Suppressor macrophage treated with lipopolysaccharide for 4 hours (primary cell): ENCODE measurements around the gene CIB4.

ENCODE experiments used
- DNase-seq: peaks from one replicate; pipeline ENCODE4 v3.0.0-alpha.2; 2020

Gene CIB4

GRCh38 chr2:26540961-26541360, 100.2 kb downstream of the CIB4 start:
- DNase-seq = no peak

DNA sequence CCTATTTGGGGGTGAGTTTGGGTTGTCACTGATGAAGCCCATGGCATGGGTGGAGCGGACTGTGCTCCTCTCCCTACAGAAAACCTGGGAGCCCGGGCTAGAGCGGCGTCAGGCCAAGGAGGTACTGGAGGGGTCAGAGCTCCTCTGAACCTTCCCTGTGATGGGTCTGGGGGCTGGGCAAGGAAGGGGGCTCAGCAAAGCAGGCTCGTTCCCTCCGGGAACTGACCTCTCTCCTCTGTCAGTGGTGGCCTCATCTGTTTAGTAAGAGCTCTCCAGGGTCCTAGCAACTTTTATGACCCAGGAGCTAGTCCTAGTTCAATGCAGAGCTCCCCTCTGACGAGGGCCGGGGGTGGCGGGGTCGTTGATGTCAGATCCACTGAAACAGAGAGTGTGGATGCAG, 100.9 kb downstream of the CIB4 start:
- DNase-seq = no peak

GRCh38 chr2:26537826-26538475, 103.2 kb downstream of the CIB4 start:
- DNase-seq = no peak

DNA sequence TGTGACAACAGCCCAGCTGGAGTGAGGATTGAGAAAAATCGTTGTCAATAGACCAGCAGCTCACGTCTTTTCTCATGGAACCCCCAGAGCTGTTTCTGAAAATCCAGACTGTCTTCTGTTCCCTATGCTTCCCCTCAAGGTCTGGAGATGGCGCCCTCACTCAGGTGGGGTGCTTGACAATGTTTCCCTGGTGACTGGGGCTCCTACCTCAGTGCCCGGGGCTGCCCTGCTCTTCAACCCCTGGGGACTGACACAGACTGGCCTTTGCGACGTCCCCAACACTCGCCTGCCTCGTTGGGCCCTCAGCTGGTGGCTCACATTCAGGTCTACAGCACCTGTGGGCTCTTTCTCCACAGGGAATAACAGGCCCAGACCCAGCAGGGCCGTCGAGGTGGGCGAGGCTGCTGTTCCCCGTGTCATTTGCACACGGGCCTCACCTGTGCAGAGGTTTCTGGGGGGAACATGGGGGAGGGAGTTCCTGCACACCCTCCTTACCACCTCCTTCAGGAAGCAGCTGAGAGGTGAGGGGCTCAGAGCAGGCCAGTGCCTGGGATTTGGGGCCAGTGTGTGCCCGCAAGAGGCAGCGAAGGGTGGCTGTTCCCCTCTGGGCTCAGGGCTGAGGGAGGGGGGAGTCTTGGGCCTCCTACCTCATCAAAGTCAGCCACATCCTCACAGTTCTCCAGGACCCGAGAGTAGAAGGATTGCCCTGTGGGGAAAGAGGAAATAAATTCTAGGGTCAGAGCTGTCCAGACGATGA, 103.9 kb downstream of the CIB4 start:
- no peak for DNase-seq

- DNase-seq = no peak
Measured at GRCh38 chr2:26536371-26537068, 104.6 kb downstream of the CIB4 start.

GRCh38 chr2:26535663-26536275, 105.4 kb downstream of the CIB4 start:
- no peak for DNase-seq

- no peak for DNase-seq
Measured at GRCh38 chr2:26534865-26535662, 106.1 kb downstream of the CIB4 start.

DNA sequence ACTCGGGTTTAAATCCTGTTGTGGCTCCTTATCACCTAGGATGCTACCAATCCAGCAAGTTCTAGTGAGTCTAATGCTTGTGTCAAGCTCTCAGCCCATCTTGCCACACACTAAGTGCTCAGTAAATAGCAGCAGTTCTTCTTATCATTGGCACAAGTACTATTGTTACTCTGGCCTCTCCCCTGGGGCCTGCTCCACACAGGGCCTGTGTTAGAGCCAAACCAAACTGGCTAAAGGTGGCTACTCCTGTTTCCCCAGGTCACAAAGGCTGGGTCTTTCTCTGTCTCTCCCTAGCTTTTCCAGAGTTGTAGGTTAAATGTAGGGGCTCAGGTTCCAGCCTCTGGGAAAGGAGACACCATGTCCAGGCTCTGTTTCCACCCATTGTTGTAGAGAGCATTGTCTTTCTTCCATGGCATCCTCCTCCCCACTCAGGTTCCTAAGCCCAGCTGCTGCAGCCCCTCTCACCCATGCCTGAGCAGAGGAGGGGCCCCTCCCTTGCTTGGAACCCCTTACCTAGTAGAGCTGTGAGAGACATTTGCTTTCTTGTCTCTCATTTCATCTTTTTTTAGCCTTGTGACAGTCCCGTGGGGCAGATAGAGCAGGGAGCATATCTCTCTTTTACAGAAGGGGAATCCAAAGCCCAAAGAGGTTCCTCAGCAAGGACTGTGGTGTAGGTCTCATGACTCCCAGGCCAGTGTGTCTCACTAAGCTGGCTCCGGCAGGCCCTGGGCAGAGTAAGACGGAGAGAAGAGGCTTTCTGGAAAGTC, 106.9 kb downstream of the CIB4 start:
- no peak for DNase-seq

DNA sequence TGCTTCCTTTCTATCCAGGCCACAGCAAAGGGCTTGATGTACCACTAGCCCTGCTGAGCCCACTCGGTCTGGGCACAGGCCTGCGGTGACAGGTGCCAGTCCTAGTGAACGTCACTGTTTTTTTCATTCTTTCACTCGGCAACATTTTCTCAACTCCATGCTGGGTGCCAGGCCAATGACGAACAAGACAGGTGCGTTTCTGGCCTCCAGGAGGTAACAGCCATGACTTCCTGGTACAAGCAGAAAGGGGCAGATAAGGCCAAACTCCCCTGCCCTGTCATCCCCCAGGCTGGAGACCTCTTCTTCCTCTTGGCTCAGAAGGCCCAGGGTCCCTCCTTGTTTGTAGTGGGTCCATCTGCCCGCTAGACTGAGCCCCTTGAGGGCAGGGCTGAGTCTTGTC, 107.5 kb downstream of the CIB4 start:
- no peak for DNase-seq

GRCh38 chr2:26532301-26533250, 108.6 kb downstream of the CIB4 start:
- DNase-seq = no peak
